ENCODE measurements around the gene BPTF.

DNA sequence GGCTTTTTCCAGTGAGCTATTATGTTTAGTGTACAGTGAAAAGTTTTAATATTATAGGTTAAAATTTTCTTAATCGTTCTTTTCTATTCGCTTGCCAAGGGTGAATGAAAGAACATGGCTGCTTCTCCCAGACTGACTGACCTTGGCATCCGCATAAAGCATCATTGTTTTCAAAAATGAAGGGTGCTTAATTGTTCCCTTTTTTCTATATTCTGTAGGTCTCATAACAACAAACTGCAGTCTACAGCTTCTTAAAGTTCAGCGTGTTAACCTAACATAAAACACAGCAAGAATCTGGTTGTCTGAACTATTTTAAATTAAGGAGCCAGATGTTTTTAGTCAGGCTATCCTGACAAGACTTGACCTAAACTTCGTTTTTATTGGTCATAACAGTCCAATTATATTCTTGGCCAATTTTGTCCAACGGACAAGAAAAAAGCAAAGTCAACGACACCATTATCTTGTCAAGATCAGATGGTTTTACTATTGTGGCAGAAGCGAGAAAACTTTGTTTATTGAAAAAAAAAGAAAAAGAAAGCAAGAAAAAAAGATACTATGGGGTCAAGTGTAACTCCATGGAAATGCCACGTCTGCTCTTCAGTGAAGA, 156.8 kb downstream of the BPTF start:
- TF ChIP-seq, protein P1, sequence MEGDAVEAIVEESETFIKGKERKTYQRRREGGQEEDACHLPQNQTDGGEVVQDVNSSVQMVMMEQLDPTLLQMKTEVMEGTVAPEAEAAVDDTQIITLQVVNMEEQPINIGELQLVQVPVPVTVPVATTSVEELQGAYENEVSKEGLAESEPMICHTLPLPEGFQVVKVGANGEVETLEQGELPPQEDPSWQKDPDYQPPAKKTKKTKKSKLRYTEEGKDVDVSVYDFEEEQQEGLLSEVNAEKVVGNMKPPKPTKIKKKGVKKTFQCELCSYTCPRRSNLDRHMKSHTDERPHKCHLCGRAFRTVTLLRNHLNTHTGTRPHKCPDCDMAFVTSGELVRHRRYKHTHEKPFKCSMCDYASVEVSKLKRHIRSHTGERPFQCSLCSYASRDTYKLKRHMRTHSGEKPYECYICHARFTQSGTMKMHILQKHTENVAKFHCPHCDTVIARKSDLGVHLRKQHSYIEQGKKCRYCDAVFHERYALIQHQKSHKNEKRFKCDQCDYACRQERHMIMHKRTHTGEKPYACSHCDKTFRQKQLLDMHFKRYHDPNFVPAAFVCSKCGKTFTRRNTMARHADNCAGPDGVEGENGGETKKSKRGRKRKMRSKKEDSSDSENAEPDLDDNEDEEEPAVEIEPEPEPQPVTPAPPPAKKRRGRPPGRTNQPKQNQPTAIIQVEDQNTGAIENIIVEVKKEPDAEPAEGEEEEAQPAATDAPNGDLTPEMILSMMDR (IDR thresholded peaks at IDR 0.05; ENCODE audit: poor library complexity) = no peak
- TF ChIP-seq EZH2phosphoT487 (IDR thresholded peaks at IDR 0.05; ENCODE audit: low read depth, severe bottlenecking, unreplicated experiment) (no peak), EZH2 (IDR thresholded peaks at IDR 0.05; ENCODE audit: borderline replicate concordance) (no peak)
